Activated CD4-positive, CD25-positive, alpha-beta regulatory T cell treated with anti-CD3 and anti-CD28 coated beads, Interleukin-2, amount 50 U/mL, for 16 hours (primary cell): ENCODE data around the gene TNFRSF4.

Experiments used
- DNase-seq: peaks from one replicate; pipeline ENCODE4 v3.0.0-alpha.2; 2020; ENCODE audit warnings: low read depth, low spot score

The TNFRSF4 gene

GRCh38 chr1:1245178-1245816 is 31.3 kb upstream of the TNFRSF4 start:
- no peak for DNase-seq

- no peak for DNase-seq
These were observed 30.3 kb upstream of the TNFRSF4 start for GRCh38 chr1:1244192-1244811.

DNA sequence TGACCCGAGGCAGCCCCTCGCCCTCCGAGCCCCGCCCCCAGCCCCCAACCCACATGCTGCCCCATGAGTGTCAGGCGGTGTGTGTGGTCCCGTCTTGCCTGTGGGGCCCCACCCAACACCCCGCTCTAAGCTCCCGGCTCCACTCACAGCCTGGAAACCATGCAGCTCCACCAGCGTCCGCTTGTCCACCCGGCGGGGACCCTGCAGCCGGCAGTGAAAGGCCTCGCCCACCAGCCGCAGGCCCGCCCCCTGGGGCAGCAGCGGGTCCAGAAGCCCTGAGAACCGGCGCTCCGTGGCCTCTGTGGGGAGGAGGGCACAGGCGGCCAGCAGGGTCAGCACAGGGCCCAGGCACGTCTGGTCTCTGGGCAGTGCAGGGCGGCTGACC is 29.8 kb upstream of the TNFRSF4 start:
- DNase-seq: no peak

GRCh38 chr1:1243266-1243660 is 29.3 kb upstream of the TNFRSF4 start:
- DNase-seq: no peak

GRCh38 chr1:1242461-1243265 is 28.7 kb upstream of the TNFRSF4 start:
- no peak for DNase-seq

GRCh38 chr1:1241588-1242219 is 27.8 kb upstream of the TNFRSF4 start:
- no peak for DNase-seq

DNA sequence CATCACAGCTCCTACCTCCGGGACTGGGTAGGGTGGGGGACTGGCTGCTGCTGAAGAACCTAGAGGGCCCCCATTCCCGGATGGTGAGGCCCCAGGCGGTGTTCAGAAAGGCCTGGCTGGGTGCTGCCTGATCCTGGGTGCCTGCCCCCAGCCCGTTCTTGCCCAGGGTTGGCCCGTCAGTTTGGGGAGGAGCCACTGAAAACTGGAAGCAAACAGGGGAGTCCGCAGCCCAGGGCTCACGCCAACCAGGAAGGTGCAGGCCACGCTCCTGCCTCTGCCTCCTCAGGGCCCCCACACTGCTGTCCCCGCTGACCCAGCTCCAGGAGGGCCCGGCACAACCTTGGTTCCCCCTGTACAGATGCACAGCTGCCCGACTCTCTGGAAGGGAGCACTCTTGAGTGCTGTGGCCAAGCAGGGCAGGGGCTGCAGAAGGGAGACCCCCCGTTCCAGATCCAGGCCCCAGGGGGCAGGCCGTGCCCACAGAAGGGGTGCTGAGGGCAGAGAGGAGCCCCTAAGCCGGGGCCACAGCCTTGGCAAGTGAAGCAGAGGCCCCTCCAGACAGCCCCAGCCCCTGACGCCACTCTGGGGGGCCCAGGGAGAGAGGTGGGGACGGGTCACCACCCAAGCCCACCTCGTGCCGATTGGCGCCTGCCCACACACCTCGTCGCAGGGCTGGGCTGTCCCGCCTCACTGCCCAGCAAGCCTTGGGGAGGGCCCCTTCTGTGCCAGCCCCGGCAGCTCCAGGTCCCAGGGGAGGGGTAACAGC is 27.1 kb upstream of the TNFRSF4 start:
- no peak for DNase-seq

- no peak for DNase-seq
These were observed 26.4 kb upstream of the TNFRSF4 start for GRCh38 chr1:1240348-1240732.

DNA sequence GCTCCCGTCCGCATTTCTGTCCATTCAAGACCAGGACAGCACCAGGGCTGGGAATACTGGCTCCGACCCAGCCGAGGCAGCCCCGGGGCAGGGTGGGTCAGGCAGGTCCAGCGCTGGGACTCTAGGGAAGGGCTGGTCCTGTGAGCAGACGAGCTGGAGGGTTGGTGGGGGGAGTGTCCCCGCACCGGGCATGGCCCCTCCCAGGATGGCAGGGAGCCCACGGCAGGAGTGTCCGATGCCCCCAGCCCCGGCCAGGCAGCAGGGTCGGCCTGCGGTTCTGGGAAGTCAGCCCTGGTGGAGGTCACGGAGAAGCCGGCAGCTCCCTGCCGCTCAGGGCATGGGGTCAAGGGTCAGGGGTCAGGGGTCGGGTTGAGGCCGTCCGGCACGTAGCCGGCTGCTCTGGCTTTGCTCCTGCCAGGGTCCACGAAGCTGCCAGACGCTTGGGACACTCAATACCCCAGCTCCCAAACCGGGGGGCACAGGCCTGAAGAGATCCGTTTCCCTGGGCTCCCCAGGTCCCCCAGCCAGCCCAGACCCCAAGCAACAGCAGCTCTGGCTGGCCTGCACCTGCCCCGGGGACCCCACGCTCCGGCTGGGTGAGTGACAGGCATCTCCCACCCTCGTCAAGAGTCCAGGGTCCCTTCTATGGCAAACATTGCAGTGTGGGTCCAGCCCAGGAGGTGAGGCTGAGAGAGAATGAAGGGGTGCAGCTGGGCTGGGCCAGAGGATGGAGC is 25.8 kb upstream of the TNFRSF4 start:
- DNase-seq: no peak

DNA sequence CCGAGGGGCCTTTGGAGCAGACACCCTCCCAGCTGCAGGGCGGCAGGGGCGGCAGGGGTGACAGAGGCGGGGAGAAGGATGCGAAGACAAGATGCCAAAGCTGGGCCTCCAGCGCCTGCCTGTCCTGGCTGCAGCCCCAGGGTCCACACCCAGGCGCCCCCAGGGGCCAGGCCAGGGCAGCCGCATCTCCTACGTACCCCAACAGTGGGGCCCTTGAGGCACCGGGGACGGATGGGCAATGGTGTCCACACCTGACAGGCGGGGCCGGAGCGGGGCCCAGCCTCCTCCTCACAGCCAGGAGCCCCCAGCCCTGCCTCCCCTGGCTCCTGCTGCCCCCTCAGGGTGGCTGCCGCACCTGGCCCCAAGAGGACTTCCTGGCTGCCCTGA is 25.3 kb upstream of the TNFRSF4 start:
- DNase-seq: no peak

DNA sequence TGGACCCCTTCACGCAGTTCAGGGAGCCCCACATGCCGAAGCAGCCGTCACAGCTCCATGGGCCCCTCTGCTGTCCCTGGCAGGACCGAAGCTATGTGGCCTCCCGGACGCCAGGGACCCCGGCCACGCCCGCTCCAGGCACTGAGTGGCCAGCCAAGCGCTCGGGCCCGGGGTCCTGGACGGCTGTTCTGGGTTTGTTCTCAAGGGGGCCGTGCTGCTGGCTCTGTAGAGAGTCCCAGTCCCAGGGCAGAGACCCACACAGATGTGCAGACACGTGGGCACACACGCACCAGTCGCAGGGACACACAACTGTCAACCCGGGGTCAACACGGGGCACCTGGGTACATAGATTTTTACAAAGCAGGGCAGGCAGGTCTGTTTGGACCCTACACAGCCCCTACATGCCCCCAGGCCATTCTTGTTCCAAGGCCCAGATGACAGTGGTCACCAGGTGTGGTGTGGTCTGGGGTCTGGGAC is 24.8 kb upstream of the TNFRSF4 start:
- no peak for DNase-seq

DNA sequence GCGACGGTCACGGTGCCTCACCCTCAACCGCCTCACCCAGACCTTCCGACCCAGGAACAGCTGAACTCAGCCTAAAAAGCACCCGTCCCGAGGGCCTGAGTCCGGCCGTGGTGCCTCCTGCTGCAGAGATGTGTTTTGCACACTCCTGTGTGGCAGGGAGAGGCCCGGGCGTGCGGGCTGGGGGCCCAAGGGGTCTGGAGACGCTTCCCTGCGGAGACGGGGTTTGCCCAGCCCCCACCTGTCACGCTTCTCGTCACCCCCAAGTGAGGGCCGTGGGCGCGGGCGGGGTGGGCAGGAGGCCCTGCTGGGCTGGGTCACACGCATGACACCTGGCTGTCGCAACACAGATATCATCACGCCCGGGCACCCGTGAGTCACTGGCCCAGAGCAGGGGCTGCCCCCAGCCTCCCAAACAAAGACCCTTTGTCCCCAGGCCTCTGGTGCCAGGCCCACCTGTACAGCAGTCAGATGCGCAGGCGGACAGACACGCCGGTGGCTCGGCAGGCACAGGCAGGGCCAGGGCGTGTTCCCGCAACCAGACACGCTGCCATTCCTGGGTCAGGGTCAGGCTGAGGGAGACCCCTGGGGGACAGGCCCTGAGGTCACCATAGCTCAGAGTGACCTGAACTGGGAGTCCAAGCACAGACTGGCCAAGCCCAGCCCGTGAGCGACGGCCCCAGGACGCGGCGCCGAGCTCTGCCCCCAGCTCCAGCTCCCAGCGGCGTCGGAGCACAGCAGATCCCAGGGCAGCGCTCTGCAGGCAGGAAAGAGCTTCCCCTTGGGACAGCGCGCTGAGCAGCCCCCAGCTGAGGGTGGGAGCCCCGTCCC is 24.1 kb upstream of the TNFRSF4 start:
- DNase-seq: no peak

DNA sequence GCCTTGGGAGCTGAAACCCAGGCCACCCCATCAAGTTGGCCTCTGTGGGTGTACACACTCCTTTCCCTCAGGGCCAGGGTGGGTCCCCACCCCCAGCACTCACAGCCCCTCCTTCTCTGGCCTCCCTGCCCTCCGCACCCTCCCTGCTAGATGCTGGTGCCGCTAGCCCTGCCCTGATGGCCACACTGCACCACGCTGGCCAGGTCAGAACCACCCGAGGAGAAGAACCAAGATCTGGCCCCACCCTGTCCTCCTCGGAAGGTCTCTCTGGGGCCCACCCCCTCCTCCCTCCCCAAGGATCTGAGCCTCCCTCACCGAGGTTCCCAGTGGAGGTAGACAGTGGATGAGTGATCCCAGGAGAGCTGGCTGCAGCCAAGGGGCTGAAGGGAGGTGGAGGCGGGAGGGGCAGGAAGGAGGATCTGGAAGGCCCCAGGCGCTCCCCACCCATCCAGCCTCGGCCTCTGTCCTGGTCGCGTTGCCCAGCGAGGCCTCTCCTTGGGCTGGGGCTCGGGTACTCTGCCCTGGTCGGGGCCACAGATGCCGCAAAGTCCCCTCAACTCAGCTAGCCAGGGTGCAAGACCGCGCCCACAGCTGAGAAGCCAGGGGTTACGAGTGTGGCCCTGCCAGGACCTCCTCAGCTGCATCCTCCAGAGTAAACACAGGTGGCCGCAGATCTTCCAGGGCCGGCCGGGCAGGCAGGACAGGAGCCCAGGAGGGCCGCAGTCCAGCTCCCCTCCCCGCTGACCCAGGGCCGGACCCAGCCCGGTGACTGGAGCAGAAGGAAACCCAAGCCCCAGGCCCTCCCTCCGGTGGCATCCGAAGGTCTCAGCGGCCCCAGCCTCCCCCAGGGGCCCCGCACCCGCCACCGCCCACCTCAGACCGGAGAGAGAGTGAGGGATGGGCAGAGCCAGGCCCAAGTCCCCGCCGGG is 23.3 kb upstream of the TNFRSF4 start:
- DNase-seq: no peak

DNA sequence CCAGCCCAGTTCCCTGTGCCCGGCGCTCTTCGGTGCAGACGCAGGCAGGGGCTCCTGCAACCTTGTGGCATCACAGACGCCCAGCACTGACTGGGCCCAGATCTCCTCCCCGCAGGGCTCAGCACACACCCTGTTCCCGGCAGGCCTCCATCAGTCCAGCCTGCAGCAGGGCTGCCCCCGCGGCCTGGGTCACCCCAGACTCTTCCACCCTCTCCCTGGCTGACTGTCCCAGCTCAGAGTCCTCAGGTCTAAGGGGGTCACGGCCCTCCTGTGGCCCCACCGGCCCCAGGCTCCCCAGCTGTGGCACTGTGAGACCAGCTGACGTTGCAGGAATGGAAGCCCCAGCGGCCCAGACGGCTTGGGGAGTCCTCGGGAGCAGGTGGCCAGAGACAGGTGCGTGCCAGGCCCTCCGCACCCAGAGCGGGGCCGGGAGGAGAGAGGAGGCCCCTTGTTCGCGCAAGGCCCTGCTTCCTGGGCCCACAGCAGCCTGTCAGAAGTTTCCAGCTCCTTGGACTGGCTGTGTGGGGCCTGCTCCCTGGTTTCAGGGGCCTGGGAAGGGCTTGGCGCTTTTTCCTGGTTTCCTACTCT is 22.3 kb upstream of the TNFRSF4 start:
- no peak for DNase-seq

GRCh38 chr1:1235016-1235744 is 21.2 kb upstream of the TNFRSF4 start:
- no peak for DNase-seq

DNA sequence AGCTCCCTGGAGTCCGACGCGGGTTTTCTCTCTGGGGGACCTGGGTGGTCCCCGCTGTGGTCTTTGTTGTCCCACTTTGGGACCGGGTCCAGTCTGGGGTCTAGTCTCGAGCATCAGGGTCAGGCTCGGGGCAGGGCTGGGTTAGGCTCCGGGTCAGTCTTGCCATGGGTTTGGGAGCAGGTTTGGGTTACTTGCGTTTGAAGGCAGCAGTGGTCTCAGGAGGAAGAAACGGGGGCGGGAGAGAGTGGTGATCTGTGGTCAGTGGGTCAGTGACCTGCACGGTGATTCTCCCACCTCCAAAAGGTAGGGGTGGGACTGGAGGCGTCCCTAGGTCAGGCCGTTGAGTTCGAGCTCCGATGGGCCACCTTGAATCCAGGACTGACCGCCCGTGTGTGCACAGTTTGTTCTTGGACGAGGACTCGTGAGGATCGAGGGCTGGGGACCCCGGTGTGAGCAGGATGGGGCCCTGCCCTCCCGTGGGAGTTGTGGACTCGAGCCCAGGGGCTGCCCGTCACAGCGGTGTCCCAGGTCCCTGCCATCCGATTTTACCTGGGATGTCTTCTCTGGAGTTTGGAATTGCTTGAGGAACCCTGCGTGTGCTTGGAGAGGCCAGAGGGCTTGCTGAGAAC is 20.3 kb upstream of the TNFRSF4 start:
- no peak for DNase-seq

- no peak for DNase-seq
These were observed 19.6 kb upstream of the TNFRSF4 start for GRCh38 chr1:1233567-1233892.
